ENCODE results near the gene SIRPG.

SIRPG gene

DNA sequence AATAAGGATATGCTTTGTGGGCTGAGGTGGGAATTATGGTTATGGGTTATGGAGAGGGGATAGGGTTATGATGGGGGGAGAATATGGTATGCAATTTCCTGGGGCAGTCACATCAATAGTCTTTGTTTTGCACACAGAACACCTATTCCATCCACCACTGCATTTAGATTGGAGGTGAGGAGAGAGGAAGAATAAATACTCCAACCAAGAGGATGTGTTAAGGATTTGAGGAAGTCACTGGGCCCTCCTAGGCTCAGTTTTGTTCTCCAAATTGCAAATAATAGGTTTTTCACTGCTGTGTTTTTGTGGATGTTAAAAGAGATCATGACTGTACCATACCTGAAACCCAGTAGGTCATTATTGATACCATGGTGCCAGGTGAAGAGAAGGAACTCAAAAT lies 29.5 kb upstream of the SIRPG start:
- no peak overlapping the region for H3K9ac ChIP-seq (ENCODE audit: low read depth, low read length, poor library complexity)
- H2BK120ac ChIP-seq (ENCODE audit: low read depth, low read length), result no peak overlapping the region
- no peaks in the 10 kb centered on the region for H3K9me3 ChIP-seq (replicated peaks in 1 of 2; ENCODE audit: control insufficient read depth in 2 of 2, insufficient read depth in 1 of 2, low read depth in 1 of 2, low read length in 2 of 2)
- H2BK5ac ChIP-seq (ENCODE audit: low read length), result no peak overlapping the region
- H3K4me2 ChIP-seq (ENCODE audit: insufficient read depth, low read length, poor library complexity, severe bottlenecking), result no peak overlapping the region
- H2AK5ac ChIP-seq (ENCODE audit: low read depth, low read length), result no peak overlapping the region
- H4K8ac ChIP-seq (ENCODE audit: low read depth, low read length), result no peak overlapping the region
- H3K4ac ChIP-seq (ENCODE audit: low read length), result no peak overlapping the region
- no peak overlapping the region for H3K27ac ChIP-seq (replicated peaks; ENCODE audit: low read length)
- H2BK12ac ChIP-seq (ENCODE audit: low read length), result no peak overlapping the region
- DNase-seq (ENCODE audit: low spot score), result no peak
- H3K14ac ChIP-seq (ENCODE audit: low read length), result no peak overlapping the region
- no peak overlapping the region for H3K23ac ChIP-seq (ENCODE audit: low read depth, low read length, poor library complexity)
- no peak overlapping the region for H3K4me3 ChIP-seq (ENCODE audit: low read length in 2 of 2)
- no peak overlapping the region for H3K18ac ChIP-seq (ENCODE audit: low read length)
- no peak overlapping the region for H4K91ac ChIP-seq (ENCODE audit: low read depth, low read length, poor library complexity)
- H2BK15ac ChIP-seq (ENCODE audit: low read length), result no peak overlapping the region
- H3K79me1 ChIP-seq (ENCODE audit: low read depth, low read length), result no peaks in the 10 kb centered on the region
- peaks cover 0 to 7% (median 0%) of the 10 kb centered on the region in 3 experiments for H3K27me3 ChIP-seq (ENCODE audit: control insufficient read depth in 3 of 3, insufficient read depth in 3 of 3, low read depth in 1 of 3, low read length in 3 of 3)
- H3K36me3 ChIP-seq (replicated peaks in 1 of 2; ENCODE audit: control insufficient read depth in 2 of 2, insufficient read depth in 2 of 2, low read length in 2 of 2), result no peaks in the 10 kb centered on the region
- H2AFZ ChIP-seq (ENCODE audit: low read length), result no peak overlapping the region
- H3K4me1 ChIP-seq (ENCODE audit: control insufficient read depth in 2 of 2, insufficient read depth in 1 of 2, low read depth in 1 of 2, low read length in 2 of 2), result no peaks in the 10 kb centered on the region

DNA sequence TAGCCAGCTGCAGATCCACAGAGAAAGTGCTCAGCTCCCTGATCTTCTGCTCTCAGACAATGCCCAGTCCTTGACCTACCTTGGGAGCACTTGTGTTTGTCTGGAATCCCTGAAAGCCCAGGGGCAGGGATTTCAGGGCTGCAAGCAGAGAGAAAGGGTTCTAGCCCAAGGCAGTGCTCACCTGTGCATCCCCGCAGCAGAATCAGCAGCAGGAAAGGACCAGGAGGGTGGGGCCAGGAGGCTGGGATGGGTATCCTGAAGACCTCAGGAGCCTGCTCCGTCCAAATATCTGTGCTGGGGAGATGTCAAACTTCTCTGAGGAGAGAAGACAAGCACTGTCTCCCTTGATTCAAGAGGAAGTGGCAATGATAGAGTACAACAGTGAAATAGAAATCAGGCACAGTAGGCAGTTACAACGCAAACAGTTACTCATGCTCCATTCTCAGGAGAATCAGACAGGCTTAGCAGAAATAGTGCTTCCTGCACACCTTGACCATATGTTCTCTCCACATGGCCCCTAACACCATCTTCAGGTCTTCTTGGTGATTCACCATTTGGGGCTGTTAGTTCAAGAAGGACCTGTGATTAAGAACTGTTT lies 28.7 kb upstream of the SIRPG start:
- no peak overlapping the region for H2BK5ac ChIP-seq (ENCODE audit: low read length)
- peaks cover 0 to 7% (median 0%) of the 10 kb centered on the region in 3 experiments for H3K27me3 ChIP-seq (ENCODE audit: control insufficient read depth in 3 of 3, insufficient read depth in 3 of 3, low read depth in 1 of 3, low read length in 3 of 3)
- no peak overlapping the region for H3K18ac ChIP-seq (ENCODE audit: low read length)
- no peaks in the 10 kb centered on the region for H3K9me3 ChIP-seq (replicated peaks in 1 of 2; ENCODE audit: control insufficient read depth in 2 of 2, insufficient read depth in 1 of 2, low read depth in 1 of 2, low read length in 2 of 2)
- H2BK12ac ChIP-seq (ENCODE audit: low read length), result no peak overlapping the region
- no peak overlapping the region for H4K91ac ChIP-seq (ENCODE audit: low read depth, low read length, poor library complexity)
- no peak overlapping the region for H2BK15ac ChIP-seq (ENCODE audit: low read length)
- no peak for DNase-seq (ENCODE audit: low spot score)
- no peaks in the 10 kb centered on the region for H3K79me1 ChIP-seq (ENCODE audit: low read depth, low read length)
- H4K8ac ChIP-seq (ENCODE audit: low read depth, low read length), result no peak overlapping the region
- H3K23ac ChIP-seq (ENCODE audit: low read depth, low read length, poor library complexity), result no peak overlapping the region
- no peak overlapping the region for H3K4me2 ChIP-seq (ENCODE audit: insufficient read depth, low read length, poor library complexity, severe bottlenecking)
- peak overlapping the region; percentile 26 for H2AK5ac ChIP-seq (ENCODE audit: low read depth, low read length)
- H3K4me1 ChIP-seq (ENCODE audit: control insufficient read depth in 2 of 2, insufficient read depth in 1 of 2, low read depth in 1 of 2, low read length in 2 of 2), result no peaks in the 10 kb centered on the region
- H2AFZ ChIP-seq (ENCODE audit: low read length), result no peak overlapping the region
- no peak overlapping the region for H3K14ac ChIP-seq (ENCODE audit: low read length)
- H3K4me3 ChIP-seq (ENCODE audit: low read length in 2 of 2), result no peak overlapping the region
- no peak overlapping the region for H3K4ac ChIP-seq (ENCODE audit: low read length)
- WGBS, 2 donors (ENCODE audit: extremely low coverage in 2 of 2, insufficient read length in 2 of 2, insufficient replicate concordance in 1 of 2), result no CpG with 5 or more reads among the region's 3 CpGs
- H3K9ac ChIP-seq (ENCODE audit: low read depth, low read length, poor library complexity), result peak overlapping the region; percentile 7
- no peaks in the 10 kb centered on the region for H3K36me3 ChIP-seq (replicated peaks in 1 of 2; ENCODE audit: control insufficient read depth in 2 of 2, insufficient read depth in 2 of 2, low read length in 2 of 2)
- no peak overlapping the region for H3K27ac ChIP-seq (replicated peaks; ENCODE audit: low read length)
- H2BK120ac ChIP-seq (ENCODE audit: low read depth, low read length), result no peak overlapping the region

DNA sequence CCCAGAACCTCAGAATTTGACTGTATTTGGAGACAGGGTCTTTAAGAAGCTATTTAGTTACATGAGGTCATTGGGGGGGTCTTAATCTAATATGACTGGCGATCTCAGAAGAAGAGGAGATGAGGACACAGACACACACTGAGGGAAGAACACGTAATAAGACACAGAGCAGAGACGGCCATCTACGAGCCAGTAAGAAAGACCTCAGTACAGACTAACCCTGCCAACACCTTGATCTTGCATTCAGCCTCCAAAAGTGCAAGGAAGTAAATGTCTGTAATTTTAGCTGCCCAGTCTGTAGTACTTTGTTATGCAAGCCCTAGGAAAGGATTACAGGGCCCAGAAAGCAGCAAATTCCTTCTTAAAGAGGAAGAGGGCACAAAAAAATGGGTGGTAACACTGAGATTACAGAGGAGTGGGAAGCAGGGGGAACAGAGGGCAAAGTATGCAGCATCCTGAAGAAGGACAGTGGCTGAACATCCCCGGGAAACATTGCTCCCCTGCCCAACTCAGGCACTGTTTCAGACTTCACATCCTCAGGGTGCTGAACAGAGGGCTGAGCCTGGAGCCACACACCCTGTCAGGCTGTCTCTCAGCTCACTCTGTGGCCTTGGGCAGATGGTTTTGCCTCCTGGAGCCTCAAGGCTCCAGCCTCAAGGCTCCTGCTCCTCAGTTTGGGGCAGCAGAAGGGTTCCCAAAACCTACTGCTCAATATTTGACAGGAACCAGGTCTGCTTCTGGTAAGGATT lies 27.9 kb upstream of the SIRPG start:
- no CpG with 5 or more reads among the region's 5 CpGs for WGBS, 2 donors (ENCODE audit: extremely low coverage in 2 of 2, insufficient read length in 2 of 2, insufficient replicate concordance in 1 of 2)
- Histone ChIP-seq H2AK5ac (ENCODE audit: low read depth, low read length) (no peak overlapping the region), H3K9ac (ENCODE audit: low read depth, low read length, poor library complexity) (no peak overlapping the region), H2AFZ (ENCODE audit: low read length) (no peak overlapping the region), H4K91ac (ENCODE audit: low read depth, low read length, poor library complexity) (no peak overlapping the region), H3K4ac (ENCODE audit: low read length) (no peak overlapping the region), H2BK15ac (ENCODE audit: low read length) (no peak overlapping the region), H3K27me3 (ENCODE audit: control insufficient read depth in 3 of 3, insufficient read depth in 3 of 3, low read depth in 1 of 3, low read length in 3 of 3) (peaks cover 0 to 7% (median 0%) of the 10 kb centered on the region in 3 experiments), H3K9me3 (replicated peaks in 1 of 2; ENCODE audit: control insufficient read depth in 2 of 2, insufficient read depth in 1 of 2, low read depth in 1 of 2, low read length in 2 of 2) (no peaks in the 10 kb centered on the region), H3K4me1 (ENCODE audit: control insufficient read depth in 2 of 2, insufficient read depth in 1 of 2, low read depth in 1 of 2, low read length in 2 of 2) (no peaks in the 10 kb centered on the region), H3K23ac (ENCODE audit: low read depth, low read length, poor library complexity) (no peak overlapping the region), H3K4me3 (ENCODE audit: low read length in 2 of 2) (no peak overlapping the region), H3K4me2 (ENCODE audit: insufficient read depth, low read length, poor library complexity, severe bottlenecking) (no peak overlapping the region), H2BK12ac (ENCODE audit: low read length) (no peak overlapping the region), H3K79me1 (ENCODE audit: low read depth, low read length) (no peaks in the 10 kb centered on the region), H3K14ac (ENCODE audit: low read length) (no peak overlapping the region), H3K27ac (replicated peaks; ENCODE audit: low read length) (no peak overlapping the region), H3K18ac (ENCODE audit: low read length) (no peak overlapping the region), H2BK5ac (ENCODE audit: low read length) (no peak overlapping the region), H4K8ac (ENCODE audit: low read depth, low read length) (no peak overlapping the region), H3K36me3 (replicated peaks in 1 of 2; ENCODE audit: control insufficient read depth in 2 of 2, insufficient read depth in 2 of 2, low read length in 2 of 2) (no peaks in the 10 kb centered on the region), H2BK120ac (ENCODE audit: low read depth, low read length) (no peak overlapping the region)
- DNase-seq (ENCODE audit: low spot score), result no peak

DNA sequence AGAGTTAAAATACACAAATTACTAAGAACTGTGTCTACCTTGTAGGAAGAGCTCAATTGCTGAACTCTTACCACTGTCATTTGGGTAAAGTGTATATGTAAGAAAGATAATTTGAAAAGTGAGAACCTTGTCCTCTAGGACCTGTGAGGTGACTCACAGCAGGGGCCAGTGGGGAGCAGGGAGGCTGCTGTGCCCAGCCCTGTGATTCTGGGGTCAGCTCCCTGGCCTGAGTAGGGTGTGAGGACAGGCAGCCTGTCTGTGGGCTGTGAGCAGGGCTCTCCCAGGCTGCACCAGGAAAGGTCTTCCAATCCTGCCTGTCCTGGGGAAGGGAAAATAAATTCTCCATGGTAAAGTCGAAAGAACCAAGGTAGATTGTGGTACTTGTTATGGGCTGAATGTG lies 27.3 kb upstream of the SIRPG start:
- Histone ChIP-seq H3K9me3 (replicated peaks in 1 of 2; ENCODE audit: control insufficient read depth in 2 of 2, insufficient read depth in 1 of 2, low read depth in 1 of 2, low read length in 2 of 2) (no peaks in the 10 kb centered on the region), H3K18ac (ENCODE audit: low read length) (no peak overlapping the region), H3K4ac (ENCODE audit: low read length) (no peak overlapping the region), H3K27ac (replicated peaks; ENCODE audit: low read length) (no peak overlapping the region), H3K79me1 (ENCODE audit: low read depth, low read length) (no peaks in the 10 kb centered on the region), H4K91ac (ENCODE audit: low read depth, low read length, poor library complexity) (no peak overlapping the region), H3K27me3 (ENCODE audit: control insufficient read depth in 3 of 3, insufficient read depth in 3 of 3, low read depth in 1 of 3, low read length in 3 of 3) (peaks cover 0 to 7% (median 0%) of the 10 kb centered on the region in 3 experiments), H2BK120ac (ENCODE audit: low read depth, low read length) (no peak overlapping the region), H2BK5ac (ENCODE audit: low read length) (no peak overlapping the region), H2AK5ac (ENCODE audit: low read depth, low read length) (no peak overlapping the region), H2BK15ac (ENCODE audit: low read length) (no peak overlapping the region), H3K4me1 (ENCODE audit: control insufficient read depth in 2 of 2, insufficient read depth in 1 of 2, low read depth in 1 of 2, low read length in 2 of 2) (no peaks in the 10 kb centered on the region), H4K8ac (ENCODE audit: low read depth, low read length) (no peak overlapping the region), H2BK12ac (ENCODE audit: low read length) (no peak overlapping the region), H3K23ac (ENCODE audit: low read depth, low read length, poor library complexity) (no peak overlapping the region), H3K4me2 (ENCODE audit: insufficient read depth, low read length, poor library complexity, severe bottlenecking) (no peak overlapping the region), H2AFZ (ENCODE audit: low read length) (no peak overlapping the region), H3K14ac (ENCODE audit: low read length) (no peak overlapping the region), H3K4me3 (ENCODE audit: low read length in 2 of 2) (no peak overlapping the region), H3K36me3 (replicated peaks in 1 of 2; ENCODE audit: control insufficient read depth in 2 of 2, insufficient read depth in 2 of 2, low read length in 2 of 2) (no peaks in the 10 kb centered on the region), H3K9ac (ENCODE audit: low read depth, low read length, poor library complexity) (no peak overlapping the region)
- DNase-seq (ENCODE audit: low spot score), result no peak
- no CpG with 5 or more reads among the region's 1 CpG for WGBS, 2 donors (ENCODE audit: extremely low coverage in 2 of 2, insufficient read length in 2 of 2, insufficient replicate concordance in 1 of 2)
